HG02571 (cell line): ENCODE data around the gene HRK.
"Not testable (repeated sequence)": the region's sequence is repeated elsewhere in the genome, so short reads cannot be mapped to it uniquely, and the experiment has no call there.

ENCODE experiments used
- ATAC-seq: cut with Tn5 transposase; IDR thresholded peaks from one replicate; pipeline ENCODE4 v1.9.1; 2021; ENCODE audit warnings: mild to moderate bottlenecking, moderate library complexity; ENCODE audit not compliant: unreplicated experiment

HRK gene

DNA sequence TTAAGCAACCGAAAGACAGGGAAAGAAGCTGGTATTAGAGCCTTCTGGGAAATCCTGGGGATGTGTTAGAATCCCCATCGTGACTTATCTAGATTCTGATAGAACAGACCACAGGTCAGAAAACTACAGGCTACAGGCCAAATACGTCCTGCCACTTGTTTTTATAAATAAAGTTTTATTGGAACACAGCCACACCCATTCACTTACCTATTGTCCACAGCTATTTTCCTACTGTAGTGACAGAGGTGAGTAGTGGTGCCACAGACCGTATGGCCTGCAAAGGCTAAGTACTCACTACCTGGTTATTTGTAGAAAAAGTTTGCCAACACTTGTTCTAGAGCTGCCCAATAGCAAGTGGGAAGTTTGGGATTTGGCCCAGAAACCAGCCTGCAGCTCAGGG, 53.8 kb downstream of the HRK start:
- no peak for ATAC-seq

DNA sequence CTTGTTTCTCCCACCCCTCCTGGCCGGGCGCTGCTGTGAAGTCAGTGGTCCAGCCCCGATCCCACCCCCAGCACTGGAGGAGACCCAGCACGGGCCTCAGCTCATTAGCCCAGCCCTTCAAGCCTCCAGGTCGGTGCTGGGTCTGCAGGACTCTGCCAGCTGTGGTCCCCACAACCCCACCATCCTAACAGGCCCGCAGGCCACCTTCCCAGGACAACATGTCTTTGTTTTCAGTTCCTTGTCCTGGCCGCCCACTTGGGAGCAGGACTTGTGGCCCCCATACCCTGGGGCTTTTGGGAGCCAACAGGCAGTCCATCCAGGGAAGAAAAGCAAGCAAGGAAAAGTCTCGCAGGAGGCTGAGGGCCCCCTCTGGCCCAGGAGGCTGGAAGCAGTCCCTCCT, 60.0 kb downstream of the HRK start:
- no peak for ATAC-seq

DNA sequence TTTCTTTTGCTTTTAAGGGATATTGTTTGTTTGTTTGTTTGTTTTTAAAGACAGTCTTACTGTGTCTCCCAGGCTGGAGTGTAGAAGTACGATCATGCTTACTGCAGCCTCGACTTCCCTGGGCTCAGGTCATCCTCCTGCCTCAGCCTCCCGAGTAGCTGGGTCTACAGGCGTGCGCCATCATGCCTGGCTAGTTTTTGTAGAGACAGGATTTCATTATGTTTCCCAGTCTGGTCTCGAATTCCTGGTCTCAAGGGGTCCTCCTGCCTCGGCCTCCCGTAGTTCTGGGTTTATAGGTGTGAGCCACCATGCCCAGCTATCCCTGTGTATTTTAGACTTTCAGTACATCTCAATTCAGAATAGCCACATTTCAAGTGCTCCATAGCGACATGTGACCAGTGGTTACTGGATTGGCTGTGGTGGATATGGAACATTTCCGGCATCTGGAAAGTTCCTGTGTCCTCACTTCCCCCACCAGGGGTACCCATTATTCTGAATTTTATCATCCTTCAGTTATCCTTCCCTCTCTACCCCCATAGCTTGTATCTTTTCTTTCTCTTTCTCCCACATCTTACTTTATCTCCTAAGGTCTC, 61.1 kb downstream of the HRK start:
- no peak for ATAC-seq

DNA sequence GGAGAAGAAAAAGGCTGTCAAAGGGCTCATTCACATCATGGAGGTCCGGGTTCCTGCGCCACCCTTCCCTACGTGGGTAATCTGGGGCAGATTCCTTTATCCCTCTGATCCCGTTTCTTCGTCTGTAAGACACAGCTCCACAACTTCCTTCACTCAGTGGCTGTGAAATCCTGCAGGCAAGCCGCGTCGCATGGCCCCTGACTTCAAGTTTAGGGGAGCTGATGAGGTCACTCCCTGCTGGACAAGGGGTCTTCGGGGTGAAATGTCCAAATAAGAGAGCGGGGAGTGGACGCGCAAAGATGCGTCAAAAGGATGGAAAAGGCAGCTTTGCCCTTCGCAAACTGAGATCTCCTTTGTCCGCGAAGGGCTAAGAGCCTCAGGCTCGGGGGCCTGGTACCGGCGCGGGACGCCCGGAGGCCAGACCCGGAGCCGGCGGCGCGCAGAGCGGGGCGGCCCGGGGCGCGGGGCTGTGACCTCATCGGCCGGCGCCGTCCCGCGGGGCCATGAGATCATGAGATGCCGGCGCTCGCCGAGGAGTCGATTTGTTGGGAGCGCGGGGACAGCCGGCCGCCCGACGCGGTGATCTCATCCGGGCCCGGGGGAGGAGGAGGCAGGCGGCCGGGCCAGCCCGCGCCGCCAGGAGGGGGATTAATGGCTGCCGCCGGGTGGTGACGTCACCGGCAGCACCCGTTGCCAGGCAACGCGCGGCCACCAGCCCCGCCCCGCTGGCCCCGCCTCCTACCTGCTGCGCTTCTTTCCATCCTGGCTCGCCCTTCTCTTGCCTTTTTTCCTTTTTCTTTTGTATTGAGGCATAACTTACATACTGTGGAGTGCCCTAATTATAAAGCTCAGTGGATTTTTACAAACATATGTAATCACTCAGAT, 62.1 kb downstream of the HRK start:
- peak; percentile 75 for ATAC-seq

DNA sequence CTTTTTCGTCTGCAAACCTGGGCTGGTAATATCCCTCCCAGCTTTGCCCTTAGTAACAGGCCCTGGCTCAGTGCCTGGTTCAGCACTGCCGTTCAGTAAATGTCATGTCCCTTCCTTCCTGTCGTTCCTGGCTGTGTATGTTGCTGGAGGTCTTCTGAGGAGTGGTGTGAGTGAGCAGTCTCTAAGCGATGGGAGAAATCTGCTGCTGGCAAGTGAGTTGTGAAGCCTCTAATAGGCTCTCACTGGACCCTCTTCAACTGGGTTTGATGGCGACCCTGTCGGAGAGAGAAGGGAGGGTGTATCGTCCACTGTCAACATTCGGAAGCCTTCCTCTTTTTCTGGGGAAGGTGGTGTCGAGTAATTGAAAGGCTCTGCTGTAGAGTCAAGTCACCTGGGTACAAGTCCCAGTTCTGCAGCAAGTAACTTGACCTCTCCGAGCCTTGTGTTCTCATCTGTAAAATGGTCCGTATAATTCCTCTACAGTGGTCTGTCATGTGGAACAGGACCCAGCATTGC, 62.8 kb downstream of the HRK start:
- peak; percentile 4 for ATAC-seq

DNA sequence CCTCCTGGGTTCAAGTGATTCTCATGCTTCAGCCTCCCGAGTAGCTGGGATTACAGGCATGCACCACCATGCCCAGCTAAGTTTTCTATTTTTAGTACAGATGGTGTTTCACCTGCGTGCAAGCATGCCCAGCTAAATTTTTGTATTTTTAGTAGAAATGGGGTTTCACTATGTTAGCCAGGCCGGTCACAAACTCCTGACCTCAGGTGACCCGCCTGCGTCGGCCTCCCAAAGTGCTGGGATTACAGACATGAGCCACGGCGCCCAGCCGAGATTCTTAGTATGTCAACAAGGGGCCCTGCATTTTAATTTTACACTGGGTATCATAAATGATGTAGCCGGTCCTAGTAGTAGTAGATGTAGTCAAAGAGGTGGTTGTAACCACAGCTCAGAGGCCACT, 66.5 kb downstream of the HRK start:
- ATAC-seq = not testable (repeated sequence)

DNA sequence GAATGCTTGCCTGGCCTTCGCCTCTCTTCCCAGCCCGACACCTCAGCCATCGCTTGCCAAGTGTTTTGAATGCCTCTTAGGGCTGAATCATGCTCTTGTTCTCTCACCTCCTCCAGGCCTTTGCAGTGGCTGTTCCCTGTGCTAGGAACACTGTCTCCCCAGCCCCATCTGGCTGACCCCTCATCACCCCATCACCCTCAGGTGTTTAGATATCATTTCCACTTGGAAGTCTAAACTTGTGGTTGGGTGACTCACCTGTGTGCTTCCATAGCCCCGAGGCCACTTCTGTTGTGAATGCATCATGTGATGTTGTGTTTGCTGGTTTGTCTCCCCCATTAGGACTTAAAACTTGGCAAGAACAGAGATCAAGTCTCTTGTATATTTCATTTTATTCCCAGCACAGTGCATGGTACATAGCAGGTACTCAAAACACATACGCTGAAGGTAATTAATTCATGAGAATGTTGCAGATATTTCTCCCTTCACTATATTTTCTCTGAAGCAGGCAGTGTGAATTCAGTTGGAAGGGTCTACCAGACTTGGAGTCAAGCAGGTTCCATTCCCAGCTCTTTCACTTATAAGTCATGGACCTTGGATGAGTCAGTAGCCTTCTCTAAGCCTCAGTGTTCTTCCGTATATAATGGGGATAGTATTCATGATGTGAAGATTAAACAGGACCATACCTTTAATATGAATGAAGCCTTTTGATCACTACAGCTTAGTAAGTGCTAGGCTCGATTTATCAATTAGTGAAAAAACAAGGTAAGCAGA, 67.8 kb downstream of the HRK start:
- no peak for ATAC-seq

DNA sequence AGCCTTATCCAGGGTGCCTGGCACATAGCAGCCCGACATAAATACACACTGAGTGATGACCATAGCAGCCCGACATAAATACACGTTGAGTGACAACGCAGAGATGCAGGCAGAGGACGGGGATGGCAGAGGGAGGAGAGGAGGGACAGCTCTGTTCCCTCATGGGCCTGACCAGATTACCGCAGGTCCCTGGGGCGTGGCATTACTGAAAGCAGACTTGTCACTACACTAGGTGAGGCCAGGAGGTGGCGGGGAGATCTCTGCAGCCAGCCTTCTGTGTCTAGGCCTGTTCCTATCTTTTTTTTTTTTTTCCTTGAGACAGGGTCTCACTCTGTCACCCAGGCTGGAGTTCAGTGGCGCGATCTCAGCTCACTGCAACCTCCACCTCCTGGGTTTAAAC, 69.0 kb downstream of the HRK start:
- ATAC-seq = no peak

DNA sequence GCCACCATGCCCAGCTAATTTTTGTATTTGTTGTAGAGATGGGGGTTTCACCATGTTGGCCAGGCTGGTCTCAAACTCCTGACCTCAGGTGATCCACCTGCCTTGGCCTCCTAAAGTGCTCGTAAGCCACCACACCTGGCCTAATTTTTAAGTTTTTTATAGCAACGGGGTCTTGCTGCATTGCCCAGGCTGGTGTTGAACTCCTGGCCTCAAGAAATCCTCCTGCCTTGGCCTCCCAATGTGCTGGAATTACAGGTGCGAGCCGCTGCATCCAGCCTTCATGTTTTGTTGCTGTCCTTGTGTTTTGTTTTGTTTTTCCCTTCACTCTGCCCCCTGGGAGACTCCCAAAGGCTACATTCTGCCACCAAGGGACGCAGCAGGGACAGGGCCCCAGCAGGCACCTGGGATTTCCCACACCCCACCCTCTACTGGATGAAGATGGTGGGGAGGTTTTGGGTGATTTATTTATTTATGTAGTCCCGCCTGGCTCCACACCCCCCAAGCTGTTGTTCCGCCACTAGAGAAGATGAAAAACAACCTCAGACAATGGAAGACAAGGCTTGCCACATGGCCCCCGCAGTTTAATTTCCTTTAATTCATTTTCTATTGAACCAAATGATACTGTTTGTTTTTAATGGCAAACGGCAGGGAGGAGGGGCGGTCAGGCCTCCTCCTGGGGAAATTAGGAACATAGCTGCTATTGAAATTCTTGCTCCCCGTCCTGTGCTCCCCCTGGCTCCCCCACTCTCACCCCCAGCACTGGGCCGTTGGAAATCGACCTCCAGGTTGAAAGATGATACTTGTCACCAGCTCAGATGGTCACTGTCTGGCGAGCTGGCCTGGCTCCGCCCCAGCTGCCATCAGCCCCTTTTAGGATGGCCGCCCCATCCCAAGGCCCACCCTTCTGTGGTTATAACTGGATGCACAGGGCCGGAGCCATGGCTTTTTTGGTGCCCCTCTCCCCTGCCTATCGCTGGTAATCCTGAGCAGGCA, 72.8 kb downstream of the HRK start:
- no peak for ATAC-seq

DNA sequence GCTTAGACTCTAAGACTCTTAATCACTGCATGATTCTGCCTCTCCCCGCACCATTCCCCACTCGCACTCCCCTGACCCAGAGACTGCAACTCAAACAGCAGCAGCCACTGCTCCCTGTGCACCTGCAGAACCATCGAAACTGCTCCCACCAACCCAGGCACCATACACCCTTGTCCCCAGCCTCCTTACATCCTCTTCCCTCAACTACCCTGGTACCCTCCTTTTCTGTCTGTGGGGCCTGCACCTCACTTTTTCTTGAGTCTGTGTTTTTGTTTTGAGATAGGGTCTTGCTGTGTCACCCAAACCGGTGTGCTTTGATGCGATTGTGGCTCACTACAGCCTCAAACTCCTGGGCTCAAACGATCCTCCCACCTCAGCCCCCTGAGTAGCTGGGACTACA, 73.7 kb downstream of the HRK start:
- no peak for ATAC-seq

DNA sequence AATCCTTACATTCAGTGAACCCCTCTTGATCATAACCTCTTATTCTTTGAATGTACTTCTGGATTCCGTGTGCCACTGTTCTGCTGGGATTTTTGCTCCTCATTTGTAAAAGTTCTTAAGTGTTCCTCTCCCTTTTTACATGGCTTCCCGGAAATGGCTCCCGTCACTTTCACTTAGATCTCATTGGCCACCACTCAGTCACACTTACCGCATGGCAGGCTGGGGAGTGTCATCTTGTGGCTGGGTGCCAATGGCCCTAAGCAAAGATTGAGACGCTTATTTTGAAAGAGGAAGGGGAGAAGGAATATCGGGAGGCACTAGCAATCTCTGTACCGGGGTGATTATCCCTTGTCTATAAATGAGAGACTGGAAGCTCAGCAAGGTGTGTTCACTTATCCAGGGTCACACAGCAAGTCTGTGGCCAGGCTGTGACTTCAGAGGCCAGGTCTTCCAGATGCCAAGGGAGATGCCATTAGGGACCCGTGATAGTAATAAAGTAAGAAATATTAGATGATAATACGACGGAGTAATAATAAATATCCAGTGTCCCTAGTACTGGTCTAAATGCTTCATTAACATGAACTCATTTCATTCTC, 74.3 kb downstream of the HRK start:
- no peak for ATAC-seq
